Muscle layer of colon (tissue), 2 donors: Measurements from ENCODE around the gene KLHL29.

ENCODE experiments used
- H3K27ac ChIP-seq: one replicate; pipeline ENCODE4 v1.7.0; 2013; ENCODE audit warnings: low read depth, mild to moderate bottlenecking, low read length, moderate library complexity
- H3K27me3 ChIP-seq, 2 donors: one replicate each; pipeline ENCODE4 v1.7.0; 2013; ENCODE audit warnings: low read length in 2 of 2, mild to moderate bottlenecking in 2 of 2; ENCODE audit not compliant: insufficient read depth in 2 of 2, control insufficient read depth in 1 of 2
- H3K36me3 ChIP-seq: one replicate; pipeline ENCODE4 v1.7.0; 2013; ENCODE audit warnings: mild to moderate bottlenecking, low read length; ENCODE audit not compliant: insufficient read depth
- H3K4me1 ChIP-seq: one replicate; pipeline ENCODE4 v1.7.0; 2013; ENCODE audit warnings: mild to moderate bottlenecking, low read length; ENCODE audit not compliant: insufficient read depth
- H3K4me3 ChIP-seq, 2 donors: one replicate each; pipeline ENCODE4 v1.7.0; 2013; ENCODE audit warnings: low read length in 2 of 2, low read depth in 1 of 2, mild to moderate bottlenecking in 1 of 2, moderate library complexity in 1 of 2
- H3K9ac ChIP-seq: one replicate; pipeline ENCODE4 v1.7.0; 2013; ENCODE audit warnings: low read length
- H3K9me3 ChIP-seq: one replicate; pipeline ENCODE4 v1.7.0; 2013; ENCODE audit warnings: mild to moderate bottlenecking, low read length
- donor health status: abdominal sarcoma.
- donor health status: Adenocarcinoma of cecum.

The KLHL29 gene

GRCh38 chr2:23425338-23425871 is 40.4 kb downstream of the KLHL29 start:
- Histone ChIP-seq H3K27me3 (no peaks in the 10 kb centered on the region), H3K27ac (peak overlapping the region; percentile 81), H3K36me3 (no peaks in the 10 kb centered on the region), H3K4me1 (peaks cover 39% of the 10 kb centered on the region), H3K9ac (no peak overlapping the region), H3K9me3 (no peaks in the 10 kb centered on the region), H3K4me3 (no peak overlapping the region)

DNA sequence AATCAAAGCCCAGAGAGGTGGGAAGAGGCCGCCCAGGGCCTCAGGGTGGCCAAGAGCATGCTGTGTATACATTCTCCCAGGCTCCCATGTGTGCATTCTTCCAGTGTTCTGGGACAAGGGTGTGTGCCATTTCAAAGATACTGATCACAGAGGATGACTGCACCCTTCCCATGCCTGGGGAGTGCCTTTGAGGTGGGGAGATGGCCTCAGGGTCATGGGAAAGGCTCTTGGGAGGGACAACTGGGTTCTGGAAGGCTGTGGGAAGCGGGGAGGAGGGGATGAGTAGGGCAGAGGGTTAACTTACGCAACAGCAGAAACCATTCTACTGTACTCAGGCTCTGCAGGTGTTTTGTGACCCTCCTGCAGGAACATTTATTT is 40.9 kb downstream of the KLHL29 start:
- Histone ChIP-seq H3K27ac (peak overlapping the region; percentile 81), H3K4me3 (no peak overlapping the region), H3K4me1 (peaks cover 39% of the 10 kb centered on the region), H3K27me3 (no peaks in the 10 kb centered on the region), H3K9me3 (no peaks in the 10 kb centered on the region), H3K36me3 (no peaks in the 10 kb centered on the region), H3K9ac (no peak overlapping the region)

DNA sequence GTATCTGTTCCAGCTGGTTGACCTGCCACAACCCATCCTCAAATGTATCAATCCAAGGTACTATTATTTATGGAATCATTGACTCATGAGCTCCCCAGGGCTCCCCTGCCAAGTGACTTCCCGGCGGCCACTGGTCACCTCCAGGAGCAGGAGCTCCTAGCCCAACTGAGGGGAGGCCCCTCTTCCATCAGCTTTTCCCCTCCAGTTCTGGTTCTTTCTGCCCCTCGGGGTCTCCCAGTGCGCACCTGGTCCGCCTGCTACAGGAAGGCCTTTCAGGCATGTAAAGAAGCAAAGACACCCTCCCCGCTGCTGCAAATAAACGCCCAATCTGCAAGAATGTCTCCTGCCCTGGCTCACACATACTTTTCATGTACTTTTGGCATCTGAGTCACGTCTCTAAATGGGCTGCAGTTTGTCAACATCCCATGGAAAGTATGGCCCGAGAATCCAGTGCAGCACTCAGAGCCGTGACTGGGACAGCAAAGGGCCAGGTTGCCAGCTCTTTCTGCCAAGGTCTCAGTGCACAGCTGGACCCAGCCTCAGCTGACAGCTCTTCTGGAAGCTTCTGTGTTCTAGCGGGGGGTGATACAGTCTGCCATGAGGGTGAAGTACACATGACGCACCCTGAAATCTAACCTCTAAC is 41.4 kb downstream of the KLHL29 start:
- peak overlapping the region; percentile 8 for H3K9ac ChIP-seq
- no peak overlapping the region for H3K4me3 ChIP-seq
- no peaks in the 10 kb centered on the region for H3K9me3 ChIP-seq
- no peaks in the 10 kb centered on the region for H3K27me3 ChIP-seq
- peaks cover 40% of the 10 kb centered on the region for H3K4me1 ChIP-seq
- no peaks in the 10 kb centered on the region for H3K36me3 ChIP-seq
- H3K27ac ChIP-seq = peak overlapping the region; percentile 81

DNA sequence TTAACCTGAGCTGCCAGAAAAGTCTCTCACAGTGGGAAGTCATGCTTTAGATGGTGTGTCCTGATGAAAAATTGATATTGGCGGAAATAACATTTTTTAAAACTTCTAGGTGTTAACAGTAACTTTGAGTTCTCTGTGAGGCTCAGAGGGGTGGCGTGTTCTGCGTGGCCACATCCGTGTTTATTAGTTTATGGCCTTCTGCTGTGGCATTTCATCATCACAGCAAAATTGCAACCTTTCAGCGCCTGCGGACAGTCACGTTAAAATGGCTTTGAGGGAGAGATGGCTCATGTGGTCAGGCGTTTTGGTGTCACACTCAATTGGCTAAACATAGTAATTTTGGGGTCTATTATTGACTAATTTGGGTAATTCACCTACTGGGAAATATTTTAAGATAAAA is 42.4 kb downstream of the KLHL29 start:
- peaks cover 41% of the 10 kb centered on the region for H3K4me1 ChIP-seq
- H3K9me3 ChIP-seq = no peaks in the 10 kb centered on the region
- H3K4me3 ChIP-seq = no peak overlapping the region
- H3K27me3 ChIP-seq = no peaks in the 10 kb centered on the region
- no peak overlapping the region for H3K9ac ChIP-seq
- peak overlapping the region; percentile 28 for H3K27ac ChIP-seq
- H3K36me3 ChIP-seq = no peaks in the 10 kb centered on the region

DNA sequence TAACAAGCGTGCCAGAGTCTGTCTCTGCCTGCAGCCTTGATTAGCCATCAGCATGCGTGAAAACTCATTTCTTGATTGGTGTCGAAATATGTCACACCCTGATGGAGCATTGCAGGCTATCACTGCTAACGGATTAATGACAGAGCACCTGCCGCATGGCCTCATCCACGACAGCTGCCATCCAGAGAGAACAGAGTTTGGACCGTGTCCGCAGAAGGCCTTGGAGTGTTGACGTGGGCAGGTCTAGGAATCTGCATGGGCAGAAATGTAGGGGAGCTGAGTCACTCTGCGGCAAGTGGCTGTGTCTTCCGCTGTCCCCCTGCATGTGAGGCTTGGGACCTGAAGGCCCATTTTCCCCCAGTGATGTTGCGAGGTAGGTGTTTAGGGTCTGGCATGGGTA is 43.0 kb downstream of the KLHL29 start:
- Histone ChIP-seq H3K27ac (no peak overlapping the region), H3K27me3 (no peaks in the 10 kb centered on the region), H3K4me1 (peaks cover 48% of the 10 kb centered on the region)

DNA sequence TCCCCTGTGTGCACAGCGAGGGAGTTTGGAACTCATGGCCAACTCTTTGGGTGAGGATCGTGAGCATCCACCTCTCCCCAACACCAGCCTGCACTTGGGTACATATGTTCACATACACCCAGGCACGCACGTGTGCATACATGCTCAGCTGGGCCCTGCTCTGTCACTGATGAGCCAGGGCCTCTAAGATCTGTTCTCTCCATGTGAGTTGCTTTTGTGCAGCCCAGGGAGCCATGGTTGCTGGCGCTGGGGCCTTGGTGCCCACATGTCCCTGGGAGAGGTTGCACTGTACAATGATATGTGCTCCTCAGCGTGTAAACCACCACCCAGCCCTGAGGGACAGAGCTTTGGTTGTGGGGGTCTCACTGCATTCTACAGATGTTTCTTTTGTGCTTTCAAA is 44.1 kb downstream of the KLHL29 start:
- no peak overlapping the region for H3K9ac ChIP-seq
- no peaks in the 10 kb centered on the region for H3K27me3 ChIP-seq
- H3K36me3 ChIP-seq = no peaks in the 10 kb centered on the region
- peak overlapping the region; percentile 25 for H3K27ac ChIP-seq
- H3K4me1 ChIP-seq = peaks cover 50% of the 10 kb centered on the region
- no peaks in the 10 kb centered on the region for H3K9me3 ChIP-seq
- no peak overlapping the region for H3K4me3 ChIP-seq

More for the DNA sequence above, 43.0 kb downstream of the KLHL29 start:
- Histone ChIP-seq H3K36me3 (no peaks in the 10 kb centered on the region), H3K9me3 (no peaks in the 10 kb centered on the region), H3K9ac (no peak overlapping the region), H3K4me3 (no peak overlapping the region)

DNA sequence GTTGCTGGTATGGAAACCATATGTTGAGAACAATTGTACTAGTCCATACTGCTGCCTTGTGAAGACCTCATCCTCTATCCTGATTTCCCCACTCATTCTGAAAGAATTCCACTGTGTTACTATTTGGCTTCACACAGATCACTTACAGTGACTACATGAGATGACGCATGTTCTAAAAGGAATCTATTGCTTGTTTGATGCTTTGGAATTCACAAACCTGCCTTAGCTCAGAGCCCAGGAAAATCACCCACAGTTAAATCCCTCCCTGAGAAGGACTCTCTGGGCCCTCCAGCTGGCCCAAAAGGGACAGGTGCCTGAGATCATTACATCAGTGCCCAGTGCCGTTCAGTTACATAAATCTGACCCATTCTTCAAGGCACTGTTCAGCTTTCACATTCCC is 45.3 kb downstream of the KLHL29 start:
- Histone ChIP-seq H3K36me3 (no peaks in the 10 kb centered on the region), H3K9me3 (no peaks in the 10 kb centered on the region), H3K4me1 (peaks cover 59% of the 10 kb centered on the region), H3K27ac (peak overlapping the region; percentile 41), H3K9ac (no peak overlapping the region), H3K4me3 (no peak overlapping the region), H3K27me3 (no peaks in the 10 kb centered on the region)

GRCh38 chr2:23432531-23432930 is 47.6 kb downstream of the KLHL29 start:
- Histone ChIP-seq H3K9me3 (no peaks in the 10 kb centered on the region), H3K27me3 (no peaks in the 10 kb centered on the region), H3K4me3 (no peak overlapping the region), H3K36me3 (no peaks in the 10 kb centered on the region), H3K4me1 (peaks cover 60% of the 10 kb centered on the region), H3K9ac (no peak overlapping the region), H3K27ac (no peak overlapping the region)

GRCh38 chr2:23433282-23433681 is 48.3 kb downstream of the KLHL29 start:
- H3K36me3 ChIP-seq = no peaks in the 10 kb centered on the region
- no peak overlapping the region for H3K27ac ChIP-seq
- H3K27me3 ChIP-seq = no peaks in the 10 kb centered on the region
- H3K9me3 ChIP-seq = no peaks in the 10 kb centered on the region
- H3K4me1 ChIP-seq = peaks cover 60% of the 10 kb centered on the region
- H3K9ac ChIP-seq = no peak overlapping the region
- H3K4me3 ChIP-seq = no peak overlapping the region

GRCh38 chr2:23434721-23435121 is 49.7 kb downstream of the KLHL29 start:
- H3K36me3 ChIP-seq = no peaks in the 10 kb centered on the region
- H3K9me3 ChIP-seq = no peaks in the 10 kb centered on the region
- H3K27ac ChIP-seq = peak overlapping the region; percentile 89
- peaks cover 60% of the 10 kb centered on the region for H3K4me1 ChIP-seq
- H3K27me3 ChIP-seq = no peaks in the 10 kb centered on the region
- H3K9ac ChIP-seq = no peak overlapping the region
- H3K4me3 ChIP-seq = no peak overlapping the region

DNA sequence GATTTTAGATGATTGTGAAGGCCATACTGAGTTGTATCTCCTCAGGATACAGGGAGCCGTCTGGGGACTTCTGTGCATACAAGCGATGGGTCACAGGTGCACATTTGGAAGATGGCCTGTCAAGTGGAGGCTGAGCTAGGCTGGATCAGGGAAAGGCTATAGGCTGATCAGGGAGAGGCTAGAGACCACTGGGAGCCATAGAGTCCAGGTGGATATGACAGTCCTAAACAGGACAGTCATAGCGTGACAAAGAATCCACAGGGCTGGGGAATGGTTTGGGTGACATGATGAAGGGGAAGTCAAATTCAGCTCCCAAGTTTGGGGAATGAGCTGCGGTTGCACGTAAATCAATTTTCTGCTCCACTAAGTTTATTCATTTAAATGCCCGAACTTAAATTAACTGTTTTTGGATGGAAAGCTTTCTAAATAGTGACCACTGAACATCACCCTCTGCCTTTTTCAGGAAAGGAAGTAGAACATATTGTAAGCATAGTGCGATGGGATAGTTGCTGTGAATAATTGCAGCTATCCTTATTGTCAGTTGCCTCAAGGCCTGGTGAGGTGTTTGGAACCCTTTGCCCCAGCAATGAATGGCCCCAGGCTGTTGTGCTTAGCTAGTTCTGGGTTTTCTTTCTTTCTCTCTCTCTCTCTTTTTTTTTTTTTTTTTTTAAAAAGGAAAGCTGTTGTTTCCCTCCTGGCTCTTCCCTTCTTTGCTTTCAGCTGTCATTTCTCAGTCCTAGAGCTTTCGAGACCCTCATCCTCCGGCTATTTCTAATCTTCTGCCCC is 50.5 kb downstream of the KLHL29 start:
- Histone ChIP-seq H3K36me3 (no peaks in the 10 kb centered on the region), H3K9me3 (no peaks in the 10 kb centered on the region), H3K9ac (peak overlapping the region; percentile 40), H3K27me3 (no peaks in the 10 kb centered on the region), H3K4me3 (no peak overlapping the region), H3K27ac (peak overlapping the region; percentile 89), H3K4me1 (peaks cover 53% of the 10 kb centered on the region)
